ENCODE results near the gene KBTBD13.
"Not testable (repeated sequence)": the region's sequence is repeated elsewhere in the genome, so short reads cannot be mapped to it uniquely, and the experiment has no call there.

The KBTBD13 gene

DNA sequence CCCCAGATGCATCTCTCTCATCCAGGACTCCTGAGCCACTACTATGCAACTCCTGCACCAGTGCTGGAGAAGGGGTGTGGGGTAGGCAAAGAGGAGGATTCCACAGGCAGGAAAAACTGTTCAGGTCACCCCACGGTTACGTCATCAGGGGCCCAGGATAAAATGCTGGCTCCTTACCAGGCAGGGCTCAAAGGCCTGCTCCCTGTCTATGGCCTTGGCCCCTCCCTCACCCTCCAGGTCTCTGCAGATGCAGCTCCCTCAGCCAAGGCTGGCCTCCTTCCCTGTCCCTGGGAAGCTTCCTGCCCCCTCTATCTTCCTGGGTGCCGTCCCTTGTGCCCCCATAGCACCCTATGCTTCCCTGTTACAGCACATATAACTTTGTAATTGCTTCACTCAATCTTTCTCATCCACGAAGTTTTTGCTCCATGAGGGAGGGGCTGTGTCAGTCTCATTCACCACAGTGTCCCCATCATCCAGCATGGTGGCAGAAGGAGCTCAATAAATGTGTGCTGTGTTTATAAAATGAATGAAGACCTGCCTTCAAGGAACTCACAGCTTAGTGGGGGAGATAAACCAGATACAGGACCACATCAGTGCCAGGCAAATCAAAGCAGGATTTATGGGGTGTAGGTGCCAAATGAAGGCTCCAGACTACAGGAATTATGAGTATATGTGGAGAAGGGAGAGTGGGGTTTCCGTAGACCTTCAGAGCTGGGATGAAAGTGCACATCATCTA lies 18.6 kb downstream of the KBTBD13 start:
- ATAC-seq (replicated peaks) (no peak), DNase-seq (no peak)
- Mint-ChIP-seq H3K36me3 (peaks cover 22 to 50% of the 10 kb centered on the region in 2 donors), H3K9me3 (no peaks in the 10 kb centered on the region), H3K27ac (no peak overlapping the region), H3K27me3 (no peaks in the 10 kb centered on the region), H3K4me1 (no peaks in the 10 kb centered on the region), H3K4me3 (no peak overlapping the region)

DNA sequence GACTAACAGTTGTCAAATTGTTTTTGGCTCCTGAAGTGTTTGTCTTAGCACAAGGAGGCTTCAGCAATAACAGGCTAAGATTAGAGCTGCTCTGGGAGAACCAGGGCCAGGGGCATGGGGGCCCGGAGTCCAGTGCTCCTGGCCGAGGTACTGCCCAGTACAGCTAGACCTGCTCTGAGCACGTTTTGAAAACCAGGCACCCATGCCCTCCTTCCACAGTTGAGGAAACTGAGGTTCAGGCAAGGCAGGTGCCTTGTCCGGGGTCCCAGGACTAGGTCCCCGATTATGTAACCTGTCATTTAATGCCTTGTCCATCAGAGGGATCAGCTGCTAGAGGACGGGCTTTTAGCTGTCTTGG lies 19.2 kb downstream of the KBTBD13 start:
- Mint-ChIP-seq H3K4me1 (no peaks in the 10 kb centered on the region), H3K27ac (no peak overlapping the region), H3K9me3 (no peaks in the 10 kb centered on the region), H3K4me3 (no peak overlapping the region), H3K27me3 (no peaks in the 10 kb centered on the region), H3K36me3 (peaks cover 27 to 56% of the 10 kb centered on the region in 2 donors)
- ATAC-seq (replicated peaks) (no peak), DNase-seq (no peak)

GRCh38 chr15:65096481-65097385 lies 20.2 kb downstream of the KBTBD13 start:
- Mint-ChIP-seq H3K4me1 (peaks cover 2 to 5% of the 10 kb centered on the region in 2 donors), H3K27ac (no peak overlapping the region), H3K9me3 (no peaks in the 10 kb centered on the region), H3K36me3 (peaks cover 33 to 63% of the 10 kb centered on the region in 2 donors), H3K27me3 (no peaks in the 10 kb centered on the region), H3K4me3 (no peak overlapping the region)
- ATAC-seq (replicated peaks) (no peak), DNase-seq (no peak)

DNA sequence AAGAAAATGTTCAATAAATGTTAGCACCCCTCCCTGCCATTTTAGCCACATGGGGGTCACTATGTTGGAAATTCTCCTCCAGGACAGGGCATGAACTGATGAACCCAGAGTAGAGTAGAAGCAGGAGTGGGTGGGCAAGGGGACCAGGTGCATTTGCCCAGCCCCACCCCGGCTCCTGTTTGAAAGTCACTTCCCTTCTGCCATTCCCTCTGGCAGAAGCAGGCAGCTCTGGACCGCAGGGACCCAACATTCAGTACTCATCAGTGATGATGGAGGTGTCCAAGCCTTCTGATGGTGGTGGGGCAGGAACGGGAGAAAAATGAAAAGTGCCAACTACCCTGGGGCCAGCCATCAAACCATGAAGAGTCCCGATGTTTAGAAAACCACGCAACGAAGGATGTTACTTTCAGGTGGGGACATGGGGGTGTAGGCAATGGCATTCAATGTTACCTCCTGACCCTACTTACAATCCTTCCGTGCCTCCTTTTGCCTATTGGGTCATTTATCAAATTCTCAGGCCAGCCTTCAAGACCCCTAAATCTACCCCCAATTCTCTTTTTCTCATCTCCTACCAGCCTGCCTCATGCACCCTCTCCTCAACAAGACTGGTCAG lies 21.2 kb downstream of the KBTBD13 start:
- Mint-ChIP-seq H3K36me3 (peaks cover 37 to 64% of the 10 kb centered on the region in 2 donors), H3K27ac (no peak overlapping the region), H3K4me1 (peaks cover 2 to 6% of the 10 kb centered on the region in 2 donors), H3K4me3 (no peak overlapping the region), H3K9me3 (no peaks in the 10 kb centered on the region), H3K27me3 (no peaks in the 10 kb centered on the region)
- no peak for ATAC-seq (replicated peaks)
- DNase-seq: no peak

- ATAC-seq (replicated peaks) (no peak), DNase-seq (no peak)
- H3K9me3 Mint-ChIP-seq: no peaks in the 10 kb centered on the region
- no peak overlapping the region for H3K4me3 Mint-ChIP-seq
- peaks cover 44 to 69% of the 10 kb centered on the region in 2 donors for H3K36me3 Mint-ChIP-seq
- H3K4me1 Mint-ChIP-seq: peaks cover 2 to 6% of the 10 kb centered on the region in 2 donors
- no peaks in the 10 kb centered on the region for H3K27me3 Mint-ChIP-seq
- H3K27ac Mint-ChIP-seq: no peak overlapping the region
Observed at GRCh38 chr15:65099336-65099735, 22.8 kb downstream of the KBTBD13 start.

- H3K27ac Mint-ChIP-seq; H3K4me3 Mint-ChIP-seq; ATAC-seq (replicated peaks); H3K4me1 Mint-ChIP-seq; H3K27me3 Mint-ChIP-seq; DNase-seq; H3K9me3 Mint-ChIP-seq: not testable (repeated sequence)
- peaks cover 44 to 68% of the 10 kb centered on the region in 2 donors for H3K36me3 Mint-ChIP-seq
Observed at GRCh38 chr15:65099801-65100200, 23.3 kb downstream of the KBTBD13 start.

- peaks cover 42 to 67% of the 10 kb centered on the region in 2 donors for H3K36me3 Mint-ChIP-seq
- no peaks in the 10 kb centered on the region for H3K27me3 Mint-ChIP-seq
Observed at GRCh38 chr15:65100442-65100841, 23.9 kb downstream of the KBTBD13 start.

DNA sequence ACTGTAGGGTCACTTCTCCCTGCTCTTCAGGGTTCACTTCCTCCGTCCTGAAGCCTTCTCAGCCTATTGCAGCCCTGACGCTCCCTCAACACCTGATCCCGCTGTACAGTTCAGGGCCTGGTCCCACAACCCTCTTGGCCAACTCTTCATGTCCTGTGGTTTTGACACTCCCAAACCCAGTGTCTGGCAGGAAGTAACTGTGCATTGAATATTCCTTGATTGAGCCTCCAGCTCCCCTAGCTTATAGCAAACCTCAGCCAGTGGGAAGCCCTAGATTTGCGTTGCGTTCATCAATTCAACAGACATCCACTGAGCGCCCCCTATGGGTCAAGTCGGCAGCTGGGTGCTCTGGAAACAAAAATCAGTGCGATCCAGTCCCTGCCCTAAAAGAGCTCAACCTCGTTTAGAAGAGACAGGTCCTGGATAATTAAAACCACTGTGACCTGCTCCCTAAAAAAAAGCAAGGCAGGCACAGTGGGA lies 24.9 kb downstream of the KBTBD13 start:
- DNase-seq: no peak
- no peaks in the 10 kb centered on the region for H3K9me3 Mint-ChIP-seq
- no peak overlapping the region for H3K27ac Mint-ChIP-seq
- peak in 1 of 2 donors; percentile 34 for ATAC-seq (replicated peaks)
- peaks cover 2 to 11% of the 10 kb centered on the region in 2 donors for H3K4me1 Mint-ChIP-seq
- no peak overlapping the region for H3K4me3 Mint-ChIP-seq
- H3K27me3 Mint-ChIP-seq: no peaks in the 10 kb centered on the region
- H3K36me3 Mint-ChIP-seq: peaks cover 44 to 75% of the 10 kb centered on the region in 2 donors

More at GRCh38 chr15:65100442-65100841, 23.9 kb downstream of the KBTBD13 start:
- peak overlapping the region; percentile 20 for H3K27ac Mint-ChIP-seq
- DNase-seq (no peak), ATAC-seq (replicated peaks) (no peak)
- H3K9me3 Mint-ChIP-seq: no peaks in the 10 kb centered on the region
- H3K4me1 Mint-ChIP-seq: peaks cover 2 to 6% of the 10 kb centered on the region in 2 donors
- no peak overlapping the region for H3K4me3 Mint-ChIP-seq

- peaks cover 2 to 11% of the 10 kb centered on the region in 2 donors for H3K4me1 Mint-ChIP-seq
- no peaks in the 10 kb centered on the region for H3K9me3 Mint-ChIP-seq
- H3K4me3 Mint-ChIP-seq: no peak overlapping the region
- ATAC-seq (replicated peaks): no peak
- H3K27ac Mint-ChIP-seq: no peak overlapping the region
- no peaks in the 10 kb centered on the region for H3K27me3 Mint-ChIP-seq
- DNase-seq: no peak
- peaks cover 45 to 71% of the 10 kb centered on the region in 2 donors for H3K36me3 Mint-ChIP-seq
Observed at GRCh38 chr15:65101891-65102708, 25.6 kb downstream of the KBTBD13 start.

DNA sequence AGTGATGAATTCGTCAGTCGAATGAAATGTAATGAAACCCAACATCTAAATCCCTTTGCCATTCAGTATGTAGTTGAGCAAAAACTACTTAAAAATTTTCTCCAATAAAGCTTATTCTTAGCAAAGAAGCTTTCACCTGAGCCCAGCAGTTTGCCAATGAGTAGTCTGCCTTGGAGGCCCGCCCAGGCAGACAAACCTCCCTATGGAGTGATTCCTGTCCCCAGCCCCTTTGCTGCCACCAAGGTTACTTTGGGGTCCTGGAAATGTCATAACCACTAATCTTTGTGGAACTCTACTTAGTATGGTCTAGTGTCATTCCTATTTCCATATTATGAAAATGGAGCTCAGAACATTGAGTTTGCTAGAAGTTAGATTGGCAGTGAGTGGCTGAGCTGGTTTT lies 26.4 kb downstream of the KBTBD13 start:
- H3K4me3 Mint-ChIP-seq: no peak overlapping the region
- ATAC-seq (replicated peaks) (no peak), DNase-seq (no peak)
- peaks cover 2 to 11% of the 10 kb centered on the region in 2 donors for H3K4me1 Mint-ChIP-seq
- no peaks in the 10 kb centered on the region for H3K9me3 Mint-ChIP-seq
- H3K27ac Mint-ChIP-seq: no peak overlapping the region
- no peaks in the 10 kb centered on the region for H3K27me3 Mint-ChIP-seq
- peaks cover 46 to 67% of the 10 kb centered on the region in 2 donors for H3K36me3 Mint-ChIP-seq

- Mint-ChIP-seq H3K36me3 (peaks cover 38 to 60% of the 10 kb centered on the region in 2 donors), H3K4me1 (peaks cover 2 to 11% of the 10 kb centered on the region in 2 donors), H3K9me3 (no peaks in the 10 kb centered on the region), H3K4me3 (no peak overlapping the region), H3K27me3 (no peaks in the 10 kb centered on the region), H3K27ac (no peak overlapping the region)
- no peak for DNase-seq
- ATAC-seq (replicated peaks): no peak
Observed at GRCh38 chr15:65105038-65105437, 28.5 kb downstream of the KBTBD13 start.

GRCh38 chr15:65106011-65106590 lies 29.6 kb downstream of the KBTBD13 start:
- H3K36me3 Mint-ChIP-seq: peaks cover 33 to 56% of the 10 kb centered on the region in 2 donors
- H3K4me3 Mint-ChIP-seq: no peak overlapping the region
- no peaks in the 10 kb centered on the region for H3K9me3 Mint-ChIP-seq
- H3K27ac Mint-ChIP-seq: no peak overlapping the region
- DNase-seq: no peak
- H3K27me3 Mint-ChIP-seq: no peaks in the 10 kb centered on the region
- ATAC-seq (replicated peaks): no peak
- peaks cover 2 to 11% of the 10 kb centered on the region in 2 donors for H3K4me1 Mint-ChIP-seq

DNA sequence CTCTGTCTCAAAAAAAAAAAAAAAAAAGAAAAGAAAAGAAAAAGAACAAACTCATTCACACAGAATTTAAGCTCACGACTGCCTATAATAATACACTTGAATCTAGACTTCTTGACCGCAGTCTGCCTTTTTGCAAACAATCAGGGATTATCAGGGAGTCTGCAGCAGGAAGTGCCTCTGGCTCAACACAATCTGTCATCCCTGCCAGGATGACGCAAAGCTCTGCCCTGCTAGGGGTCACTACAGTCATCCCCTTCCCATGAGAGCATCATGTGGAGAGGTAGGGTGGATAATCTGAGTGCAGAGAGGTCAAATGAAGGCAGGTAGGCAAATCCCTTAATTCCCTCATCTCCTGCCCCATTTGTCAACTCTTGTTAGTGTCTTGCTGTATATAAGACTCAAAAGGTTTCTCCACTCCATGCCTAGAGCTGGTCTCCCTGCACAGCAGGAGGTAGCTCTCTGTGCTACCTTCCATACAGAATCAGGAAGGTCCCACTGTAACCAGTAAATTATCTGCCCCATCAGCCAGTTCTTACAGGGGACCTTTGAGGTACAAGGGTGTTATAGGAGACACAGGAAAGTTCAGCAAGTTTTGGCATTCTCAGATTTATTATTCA lies 34.2 kb downstream of the KBTBD13 start:
- Mint-ChIP-seq H3K27ac (no peak overlapping the region), H3K36me3 (peaks cover 27 to 54% of the 10 kb centered on the region in 2 donors), H3K4me3 (no peak overlapping the region), H3K4me1 (peaks cover 0 to 5% of the 10 kb centered on the region in 2 donors), H3K27me3 (no peaks in the 10 kb centered on the region), H3K9me3 (no peaks in the 10 kb centered on the region)
- DNase-seq: no peak
- ATAC-seq (replicated peaks): no peak
